Measurements from ENCODE around the gene SPEF1.

The SPEF1 gene

DNA sequence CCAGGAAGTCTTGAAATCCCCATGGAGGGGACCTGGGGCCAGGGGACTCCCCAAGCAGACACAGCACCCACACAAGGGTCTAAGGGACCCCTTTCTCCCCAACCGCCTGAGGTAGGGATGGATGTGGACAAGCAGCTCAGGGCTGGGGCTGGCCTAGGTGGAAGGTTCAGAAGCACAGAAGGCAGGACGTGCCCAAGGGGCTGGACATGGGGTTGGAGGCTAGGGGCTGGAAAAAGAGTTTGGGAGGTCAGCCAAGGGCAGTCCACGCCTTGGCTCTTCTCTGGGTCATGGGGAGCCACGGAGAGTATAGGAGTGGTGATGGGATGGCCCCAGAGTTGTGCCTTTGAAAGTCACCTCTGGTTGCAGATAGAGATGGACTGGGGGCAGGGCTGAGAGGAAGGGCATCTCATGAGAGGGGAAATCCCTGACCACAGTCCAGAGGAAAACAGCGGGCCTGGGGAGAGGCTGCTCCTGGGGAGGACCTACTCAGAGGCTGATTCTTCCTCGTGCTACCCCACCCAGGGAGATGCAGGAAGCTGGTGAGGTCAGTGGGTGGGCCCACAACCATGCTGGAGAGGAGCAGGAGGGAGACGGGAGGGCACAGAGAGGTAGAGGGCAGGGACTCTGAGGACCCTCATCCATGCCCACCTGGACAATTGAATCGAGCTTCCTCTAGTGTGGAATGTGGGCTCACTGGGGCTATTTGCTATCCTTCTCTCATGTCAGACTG lies 51.3 kb downstream of the SPEF1 start:
- H3K27ac Mint-ChIP-seq: no peak overlapping the region
- no peaks in the 10 kb centered on the region for H3K9me3 Mint-ChIP-seq
- peaks cover 42% of the 10 kb centered on the region for H3K27me3 Mint-ChIP-seq
- no peak overlapping the region for H3K4me3 Mint-ChIP-seq
- H3K4me1 Mint-ChIP-seq (ENCODE audit: low read depth): no peaks in the 10 kb centered on the region
- no peaks in the 10 kb centered on the region for H3K36me3 Mint-ChIP-seq (ENCODE audit: low read depth)

DNA sequence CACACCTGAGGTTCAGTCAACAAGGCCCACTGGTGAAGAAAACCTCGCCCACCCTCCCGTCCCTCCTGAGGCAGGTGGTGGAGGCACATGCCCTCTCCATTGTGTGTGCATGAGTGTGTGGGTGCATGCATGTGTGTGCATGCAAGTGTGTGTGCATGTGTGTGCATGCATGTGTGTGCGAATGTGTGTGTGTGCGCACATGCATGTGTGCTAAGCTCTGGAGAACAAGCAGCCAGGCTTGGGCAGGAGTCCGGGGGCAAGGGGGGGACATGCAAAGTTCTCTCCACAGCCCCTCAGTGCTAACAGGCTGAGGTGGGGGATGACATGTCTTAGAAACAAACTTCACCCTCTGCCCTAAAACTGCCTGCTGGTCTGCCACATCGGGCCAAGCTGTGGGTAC lies 51.9 kb downstream of the SPEF1 start:
- no peaks in the 10 kb centered on the region for H3K36me3 Mint-ChIP-seq (ENCODE audit: low read depth)
- H3K4me1 Mint-ChIP-seq (ENCODE audit: low read depth): no peaks in the 10 kb centered on the region
- H3K4me3 Mint-ChIP-seq: no peak overlapping the region
- no peaks in the 10 kb centered on the region for H3K9me3 Mint-ChIP-seq
- peaks cover 47% of the 10 kb centered on the region for H3K27me3 Mint-ChIP-seq
- H3K27ac Mint-ChIP-seq: no peak overlapping the region

DNA sequence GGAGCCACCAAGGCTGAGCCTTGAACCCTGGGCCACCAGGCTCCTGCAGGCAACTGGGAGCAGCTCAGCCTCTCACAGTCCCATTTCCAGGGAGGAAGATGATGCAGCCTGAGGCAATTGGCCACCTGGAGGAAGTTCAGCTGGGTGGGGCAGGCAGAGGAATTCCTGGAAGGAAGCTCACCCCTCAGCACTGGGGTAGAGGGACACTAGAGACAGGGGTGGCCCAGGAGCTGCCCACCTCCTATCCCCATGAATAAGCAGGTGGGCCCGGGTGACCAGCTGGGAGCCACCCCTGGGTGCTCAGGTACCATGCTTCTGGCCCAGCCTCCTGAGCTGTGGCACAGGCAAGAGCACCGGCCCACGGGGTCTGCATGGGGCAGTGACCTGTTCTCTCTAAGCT lies 52.4 kb downstream of the SPEF1 start:
- no peak overlapping the region for H3K27ac Mint-ChIP-seq
- peaks cover 49% of the 10 kb centered on the region for H3K27me3 Mint-ChIP-seq
- no peaks in the 10 kb centered on the region for H3K9me3 Mint-ChIP-seq
- H3K4me1 Mint-ChIP-seq (ENCODE audit: low read depth): no peaks in the 10 kb centered on the region
- H3K36me3 Mint-ChIP-seq (ENCODE audit: low read depth): no peaks in the 10 kb centered on the region
- H3K4me3 Mint-ChIP-seq: no peak overlapping the region

DNA sequence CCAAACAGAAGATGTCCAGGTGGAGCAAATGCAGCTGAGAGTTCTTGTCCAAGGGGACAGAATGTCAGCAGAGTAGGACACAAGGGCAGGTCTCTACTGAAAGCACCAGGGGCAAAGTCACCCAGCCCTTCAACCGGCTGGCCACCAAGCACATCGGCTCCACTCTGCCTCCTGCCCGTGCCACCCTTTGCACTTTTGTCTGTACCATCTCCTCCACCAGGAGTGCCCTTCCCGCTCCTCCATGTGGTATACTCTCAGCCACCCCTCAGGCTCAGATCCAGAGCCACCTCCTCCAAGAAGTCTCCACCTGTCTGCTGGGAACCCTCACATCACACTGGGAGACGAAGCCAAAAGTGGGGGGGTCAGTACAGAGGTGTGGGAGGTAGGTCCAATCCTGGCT lies 52.9 kb downstream of the SPEF1 start:
- Mint-ChIP-seq H3K4me1 (ENCODE audit: low read depth) (no peaks in the 10 kb centered on the region), H3K36me3 (ENCODE audit: low read depth) (no peaks in the 10 kb centered on the region), H3K27ac (no peak overlapping the region), H3K4me3 (no peak overlapping the region), H3K27me3 (peaks cover 48% of the 10 kb centered on the region), H3K9me3 (no peaks in the 10 kb centered on the region)

Data from stimulated activated naive CD8-positive, alpha-beta T cell treated with anti-CD3 and anti-CD28 coated beads, Interleukin-15, Interleukin-2, amounts not matched to agents 100 ng/mL and 50 ng/mL, for 24 hours (primary cell).